WI38 (cell line): ENCODE measurements around the gene GPR83.
"Not testable (repeated sequence)": the region's sequence is repeated elsewhere in the genome, so short reads cannot be mapped to it uniquely, and the experiment has no call there.

Source experiments
- H3K4me3 ChIP-seq: 2 replicates; pipeline ENCODE4 v1.5.1; 2011; ENCODE audit warnings: low read depth, mild to moderate bottlenecking, control low read depth, low read length
- TF ChIP-seq, protein P1 (sequence below): IDR thresholded peaks from 2 replicates; pipeline ENCODE4 v1.5.1; 2012; ENCODE audit warnings: low read depth, mild to moderate bottlenecking, control low read depth, low read length

Gene GPR83

DNA sequence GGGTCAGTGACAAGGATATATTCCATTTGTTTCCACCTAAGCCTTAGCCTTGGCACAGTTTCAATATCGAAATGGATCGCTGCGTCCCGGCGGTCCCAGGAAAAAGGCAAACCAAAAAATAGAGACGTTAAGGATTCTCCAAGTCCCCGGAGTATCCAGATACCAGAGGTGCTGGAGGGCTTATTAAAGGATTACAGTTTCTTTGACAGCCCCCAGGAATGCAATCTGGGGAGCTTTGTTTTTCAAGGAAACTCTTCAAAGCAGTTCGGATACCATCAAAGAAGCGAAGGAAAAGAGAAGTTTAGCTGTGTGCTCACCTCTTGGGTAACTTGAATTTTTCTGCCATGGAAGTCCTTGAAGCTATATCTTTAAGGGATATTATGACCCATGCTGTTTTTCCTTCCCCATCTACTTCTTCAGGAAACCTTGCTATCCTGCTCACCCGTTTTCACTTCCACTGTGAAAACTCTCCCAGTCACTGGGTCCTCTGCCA lies 600 bp upstream of the GPR83 start:
- no peak overlapping the region; the same call in 1 of the 2 replicates for H3K4me3 ChIP-seq
- TF ChIP-seq, protein P1, sequence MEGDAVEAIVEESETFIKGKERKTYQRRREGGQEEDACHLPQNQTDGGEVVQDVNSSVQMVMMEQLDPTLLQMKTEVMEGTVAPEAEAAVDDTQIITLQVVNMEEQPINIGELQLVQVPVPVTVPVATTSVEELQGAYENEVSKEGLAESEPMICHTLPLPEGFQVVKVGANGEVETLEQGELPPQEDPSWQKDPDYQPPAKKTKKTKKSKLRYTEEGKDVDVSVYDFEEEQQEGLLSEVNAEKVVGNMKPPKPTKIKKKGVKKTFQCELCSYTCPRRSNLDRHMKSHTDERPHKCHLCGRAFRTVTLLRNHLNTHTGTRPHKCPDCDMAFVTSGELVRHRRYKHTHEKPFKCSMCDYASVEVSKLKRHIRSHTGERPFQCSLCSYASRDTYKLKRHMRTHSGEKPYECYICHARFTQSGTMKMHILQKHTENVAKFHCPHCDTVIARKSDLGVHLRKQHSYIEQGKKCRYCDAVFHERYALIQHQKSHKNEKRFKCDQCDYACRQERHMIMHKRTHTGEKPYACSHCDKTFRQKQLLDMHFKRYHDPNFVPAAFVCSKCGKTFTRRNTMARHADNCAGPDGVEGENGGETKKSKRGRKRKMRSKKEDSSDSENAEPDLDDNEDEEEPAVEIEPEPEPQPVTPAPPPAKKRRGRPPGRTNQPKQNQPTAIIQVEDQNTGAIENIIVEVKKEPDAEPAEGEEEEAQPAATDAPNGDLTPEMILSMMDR: no peak

DNA sequence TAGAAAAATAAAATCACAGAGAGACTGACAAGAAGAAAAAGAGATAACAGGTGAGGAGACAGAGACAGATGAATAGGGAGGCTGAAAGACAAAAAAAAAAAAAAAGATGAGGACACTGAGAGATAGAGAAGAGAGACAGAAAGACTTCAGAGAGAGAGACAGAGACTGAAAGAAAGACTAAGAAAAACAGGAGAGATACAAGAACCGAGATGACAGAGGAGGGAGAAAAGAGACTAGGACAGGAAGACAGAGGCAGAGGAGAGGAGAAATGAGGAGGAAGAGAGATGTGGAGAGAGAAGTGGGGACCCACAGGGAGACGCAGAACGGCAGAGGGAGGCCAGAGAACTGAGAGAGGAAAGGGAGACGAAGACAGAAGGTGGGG lies 771 bp downstream of the GPR83 start:
- TF ChIP-seq, protein P1: no peak
- H3K4me3 ChIP-seq: no peak overlapping the region

- no peak overlapping the region for H3K4me3 ChIP-seq
- TF ChIP-seq, protein P1: no peak
These were observed 1.2 kb downstream of the GPR83 start for GRCh38 chr11:94400050-94400449.

DNA sequence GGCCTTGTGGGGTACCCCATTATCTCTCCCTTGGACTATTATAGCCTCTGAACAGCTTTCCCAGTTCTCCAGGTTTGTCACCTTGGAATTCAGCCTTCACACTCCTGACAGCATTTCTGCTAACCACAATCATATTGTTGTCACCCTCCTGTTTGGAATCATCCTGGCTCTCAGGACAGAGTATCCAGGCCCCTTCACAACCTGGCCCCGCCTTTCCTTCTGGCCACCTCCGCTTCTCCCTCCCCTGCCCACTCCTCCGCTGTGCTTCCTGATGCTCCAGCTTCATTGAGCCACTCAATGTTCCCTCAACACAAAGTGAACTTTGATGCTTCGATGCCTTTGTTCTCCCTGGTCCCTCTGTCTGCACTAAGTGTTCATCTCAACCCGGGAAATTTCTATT lies 3.1 kb downstream of the GPR83 start:
- no peak overlapping the region for H3K4me3 ChIP-seq
- TF ChIP-seq, protein P1: no peak

DNA sequence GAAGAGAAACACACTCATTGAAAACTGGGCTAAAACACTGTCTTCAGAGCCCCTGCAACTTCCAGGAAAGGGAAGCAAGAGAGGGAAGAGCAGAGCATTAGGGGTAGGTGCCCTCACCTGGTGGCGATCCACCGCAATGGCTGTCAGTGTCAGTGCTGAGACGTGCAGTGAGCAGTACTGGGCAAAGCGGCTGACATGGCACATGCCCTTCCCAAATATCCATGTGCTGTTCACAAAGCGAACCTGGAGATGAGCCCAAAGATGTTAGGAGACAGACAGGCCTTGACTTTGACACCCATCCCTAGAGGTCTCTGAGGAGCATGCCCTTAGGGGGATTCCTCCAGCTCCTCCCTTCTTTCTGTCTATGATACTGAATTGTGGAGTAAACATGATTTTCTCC lies 4.9 kb downstream of the GPR83 start:
- no peak overlapping the region for H3K4me3 ChIP-seq
- TF ChIP-seq, protein P1: no peak

GRCh38 chr11:94391937-94392336 lies 9.3 kb downstream of the GPR83 start:
- H3K4me3 ChIP-seq: not testable (repeated sequence)

- TF ChIP-seq, protein P1: no peak
- no peak overlapping the region for H3K4me3 ChIP-seq
These were observed 21.6 kb downstream of the GPR83 start for GRCh38 chr11:94379613-94380012.

- TF ChIP-seq, protein P1: no peak
- no peak overlapping the region for H3K4me3 ChIP-seq
These were observed 24.4 kb downstream of the GPR83 start for GRCh38 chr11:94376841-94377240.

DNA sequence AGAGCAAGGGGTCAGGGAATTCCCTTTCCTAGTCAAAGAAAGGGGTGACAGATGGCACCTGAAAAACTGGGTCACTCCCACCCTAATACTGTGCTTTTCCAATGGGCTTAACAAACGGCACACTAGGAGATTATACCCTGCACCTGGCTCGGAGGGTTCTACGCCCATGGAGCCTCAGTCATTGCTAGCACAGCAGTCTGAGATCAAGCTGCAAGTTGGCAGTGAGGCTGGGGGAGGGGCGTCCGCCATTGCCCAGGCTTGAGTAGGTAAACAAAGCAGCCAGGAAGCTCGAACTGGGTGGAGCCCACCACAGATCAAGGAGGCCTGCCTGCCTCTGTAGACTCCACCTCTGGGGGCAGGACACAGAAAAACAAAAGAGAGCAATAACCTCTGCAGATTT lies 30.6 kb downstream of the GPR83 start:
- not testable (repeated sequence) for H3K4me3 ChIP-seq

DNA sequence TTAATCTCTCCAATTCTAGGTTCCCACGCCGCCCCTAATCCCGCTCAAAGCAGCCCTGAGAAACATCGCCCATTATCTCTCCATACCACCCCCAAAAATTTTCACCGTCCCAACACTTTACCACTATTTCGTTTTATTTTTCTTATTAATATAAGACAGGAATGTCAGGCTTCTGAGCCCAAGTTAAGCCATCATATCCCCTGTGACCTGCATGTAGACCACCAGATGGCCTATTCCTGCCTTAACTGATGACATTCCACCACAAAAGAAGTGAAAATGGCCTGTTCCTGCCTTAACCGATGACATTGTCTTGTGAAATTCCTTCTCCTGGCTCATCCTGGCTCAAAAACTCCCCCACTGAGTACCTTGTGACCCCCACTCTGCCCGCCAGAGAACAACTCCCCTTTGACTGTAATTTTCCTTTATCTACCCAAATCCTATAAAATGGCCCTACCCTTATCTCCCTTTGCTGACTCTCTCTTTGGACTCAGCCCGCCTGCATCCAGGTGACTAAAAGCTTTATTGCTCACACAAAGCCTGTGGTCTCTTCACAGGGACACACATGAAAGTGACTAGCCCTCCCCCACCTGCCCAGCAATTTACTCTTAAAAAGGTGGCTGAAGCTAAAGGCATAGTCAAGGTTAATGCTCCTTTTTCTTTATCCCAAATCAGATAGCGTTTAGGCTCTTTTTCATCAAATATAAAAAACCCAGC lies 50.2 kb downstream of the GPR83 start:
- not testable (repeated sequence) for H3K4me3 ChIP-seq

DNA sequence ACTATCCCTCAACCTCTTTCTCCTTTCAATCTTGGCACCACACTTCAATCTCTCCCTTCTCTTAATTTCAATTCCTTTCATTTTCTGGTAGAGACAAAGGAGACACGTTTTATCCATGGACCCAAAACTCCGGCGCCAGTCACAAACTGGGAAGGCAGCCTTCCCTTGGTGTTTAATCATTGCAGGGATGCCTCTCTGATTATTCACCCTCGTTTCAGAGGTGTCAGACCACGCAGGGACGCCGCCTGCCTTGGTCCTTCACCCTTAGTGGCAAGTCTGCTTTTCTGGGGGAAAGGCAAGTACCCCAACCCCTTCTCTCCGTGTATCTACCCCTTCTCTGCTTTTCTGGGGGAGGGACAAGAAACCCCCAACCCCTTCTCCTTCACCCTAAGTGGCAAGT lies 54.9 kb downstream of the GPR83 start:
- not testable (repeated sequence) for H3K4me3 ChIP-seq
